ENCODE measurements around the gene PNPO.

The PNPO gene

DNA sequence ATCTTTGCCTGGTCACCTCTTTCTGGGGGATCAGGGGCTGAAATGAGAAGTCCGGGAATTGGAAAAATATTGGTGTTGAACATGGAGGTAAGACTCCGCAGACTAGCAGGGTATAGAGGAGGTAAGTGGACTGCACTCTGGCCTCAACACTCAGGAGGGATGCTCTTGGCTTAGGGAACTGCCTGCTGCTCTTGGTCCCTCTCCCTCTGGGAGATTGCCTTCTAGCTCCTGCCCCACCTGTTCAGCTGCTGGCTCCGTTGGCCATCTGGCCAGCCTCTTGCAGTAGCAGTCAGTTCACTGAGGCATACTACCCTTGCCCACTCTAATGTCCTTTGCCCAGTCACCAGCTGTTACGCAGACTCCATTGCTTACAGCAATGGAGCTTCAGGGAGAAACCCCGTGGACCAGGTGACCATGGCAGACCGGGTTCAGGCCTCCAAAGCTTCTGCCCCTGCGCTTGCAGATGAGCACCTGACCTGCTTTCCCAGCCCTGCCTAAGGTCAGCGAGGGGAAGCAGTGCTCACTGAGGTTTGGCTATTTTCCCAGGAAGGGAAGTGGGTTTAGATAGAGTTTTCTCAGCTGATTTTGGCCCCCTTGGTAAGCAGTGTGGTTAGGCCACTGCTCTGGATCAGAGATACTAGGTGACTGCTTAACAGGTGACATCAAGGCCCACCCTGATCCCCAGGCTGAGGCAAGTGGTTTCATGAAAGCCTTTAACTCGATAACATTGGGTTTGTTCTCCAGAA, 41.4 kb downstream of the PNPO start:
- no peak for TF ChIP-seq EZH2phosphoT487 (IDR thresholded peaks at IDR 0.05; ENCODE audit: low read length)
- TF ChIP-seq, protein P1, sequence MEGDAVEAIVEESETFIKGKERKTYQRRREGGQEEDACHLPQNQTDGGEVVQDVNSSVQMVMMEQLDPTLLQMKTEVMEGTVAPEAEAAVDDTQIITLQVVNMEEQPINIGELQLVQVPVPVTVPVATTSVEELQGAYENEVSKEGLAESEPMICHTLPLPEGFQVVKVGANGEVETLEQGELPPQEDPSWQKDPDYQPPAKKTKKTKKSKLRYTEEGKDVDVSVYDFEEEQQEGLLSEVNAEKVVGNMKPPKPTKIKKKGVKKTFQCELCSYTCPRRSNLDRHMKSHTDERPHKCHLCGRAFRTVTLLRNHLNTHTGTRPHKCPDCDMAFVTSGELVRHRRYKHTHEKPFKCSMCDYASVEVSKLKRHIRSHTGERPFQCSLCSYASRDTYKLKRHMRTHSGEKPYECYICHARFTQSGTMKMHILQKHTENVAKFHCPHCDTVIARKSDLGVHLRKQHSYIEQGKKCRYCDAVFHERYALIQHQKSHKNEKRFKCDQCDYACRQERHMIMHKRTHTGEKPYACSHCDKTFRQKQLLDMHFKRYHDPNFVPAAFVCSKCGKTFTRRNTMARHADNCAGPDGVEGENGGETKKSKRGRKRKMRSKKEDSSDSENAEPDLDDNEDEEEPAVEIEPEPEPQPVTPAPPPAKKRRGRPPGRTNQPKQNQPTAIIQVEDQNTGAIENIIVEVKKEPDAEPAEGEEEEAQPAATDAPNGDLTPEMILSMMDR (IDR thresholded peaks at IDR 0.05; ENCODE audit: low read length) = no peak
- TF ChIP-seq EZH2 (optimal IDR thresholded peaks at IDR 0.05; ENCODE audit: low read depth, low read length) = no peak
- H3K9ac ChIP-seq (ENCODE audit: low read length) = no peak overlapping the region

DNA sequence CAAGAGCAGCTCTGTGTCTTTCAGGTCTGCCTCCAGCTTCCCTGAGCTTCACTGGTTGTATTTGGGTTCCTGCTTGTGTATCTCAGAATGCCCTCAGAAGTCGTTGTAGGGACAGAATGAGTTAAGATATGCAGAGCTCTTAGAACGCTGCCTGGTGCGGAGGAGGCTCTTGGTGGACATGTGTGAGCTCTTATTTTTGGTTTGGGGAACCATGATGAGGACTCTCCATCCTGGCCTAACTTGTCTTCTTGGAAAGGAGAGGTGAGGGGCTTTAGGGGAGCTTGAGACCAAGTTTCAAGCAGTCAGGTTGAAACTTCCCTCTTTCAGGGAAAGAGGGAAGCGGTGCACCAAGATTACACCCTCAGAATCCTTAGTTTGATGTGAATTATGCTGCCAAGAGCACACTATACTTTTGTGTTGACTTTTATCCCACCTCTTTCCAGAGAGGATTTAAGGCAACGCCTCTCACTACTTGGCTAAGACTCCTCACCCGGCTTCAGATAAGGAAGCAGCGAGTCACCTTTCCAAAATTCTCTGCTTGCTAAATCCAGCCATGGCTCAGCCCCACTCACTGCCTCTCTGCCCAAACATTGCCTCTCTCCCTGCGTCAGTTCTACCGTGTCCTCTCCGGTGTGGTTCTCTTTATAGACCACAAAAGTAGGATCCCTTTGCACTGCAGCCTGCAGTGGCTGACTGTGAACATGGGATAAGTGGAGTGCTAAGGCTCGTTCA, 42.3 kb downstream of the PNPO start:
- H3K4me2 ChIP-seq (ENCODE audit: low read depth, low read length) = no peak overlapping the region

More for the DNA sequence above, 41.4 kb downstream of the PNPO start:
- Histone ChIP-seq H3K4me3 (ENCODE audit: low read length) (no peak overlapping the region), H4K20me1 (ENCODE audit: insufficient read depth, low read length) (no peaks in the 10 kb centered on the region), H3K27me3 (replicated peaks; ENCODE audit: insufficient read depth, low read length) (no peaks in the 10 kb centered on the region), H3K4me1 (ENCODE audit: low read length) (no peaks in the 10 kb centered on the region), H3K36me3 (replicated peaks; ENCODE audit: insufficient read depth, low read length) (no peaks in the 10 kb centered on the region; the same call in 1 of the 2 replicates), H2AFZ (ENCODE audit: low read length) (no peak overlapping the region), H3K79me2 (ENCODE audit: low read length) (no peaks in the 10 kb centered on the region), H3K9me3 (replicated peaks; ENCODE audit: insufficient read depth, low read length) (no peaks in the 10 kb centered on the region), H3K9me2 (replicated peaks; ENCODE audit: insufficient read depth, low read length) (no peaks in the 10 kb centered on the region), H3F3A (ENCODE audit: insufficient read depth, low read length) (no peaks in the 10 kb centered on the region), H3K4me2 (ENCODE audit: low read depth, low read length) (no peak overlapping the region), H3K27ac (ENCODE audit: low read length) (no peak overlapping the region)
- no peak for DNase-seq

DNA sequence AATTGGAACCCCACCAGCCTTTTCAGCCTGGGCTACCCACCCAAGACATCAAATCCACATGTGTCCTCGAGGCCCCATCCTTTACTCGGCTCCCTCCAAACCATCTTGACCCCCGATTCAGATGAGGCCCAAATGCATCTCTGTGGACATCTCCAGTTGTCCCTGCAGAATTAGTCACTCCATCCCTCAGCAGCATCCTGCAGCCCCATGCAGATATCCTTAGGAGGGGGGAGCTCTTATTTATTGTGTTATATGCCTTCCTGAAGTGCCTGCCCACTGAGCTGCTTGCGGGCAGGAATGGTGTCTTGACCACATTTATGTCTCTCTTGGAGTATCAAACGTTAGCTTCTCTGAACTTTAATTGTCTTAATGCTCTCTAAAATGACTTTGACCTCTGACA, 45.1 kb downstream of the PNPO start:
- H3K9me3 ChIP-seq (replicated peaks; ENCODE audit: insufficient read depth, low read length) = no peaks in the 10 kb centered on the region
- TF ChIP-seq EZH2phosphoT487 (IDR thresholded peaks at IDR 0.05; ENCODE audit: low read length) (no peak), EZH2 (optimal IDR thresholded peaks at IDR 0.05; ENCODE audit: low read depth, low read length) (no peak)
- TF ChIP-seq, protein P1 (IDR thresholded peaks at IDR 0.05; ENCODE audit: low read length) = no peak
- no peak overlapping the region for H3K4me3 ChIP-seq (ENCODE audit: low read length)

More for the DNA sequence above, 42.3 kb downstream of the PNPO start:
- Histone ChIP-seq H3K9me3 (replicated peaks; ENCODE audit: insufficient read depth, low read length) (no peaks in the 10 kb centered on the region), H3K79me2 (ENCODE audit: low read length) (no peaks in the 10 kb centered on the region), H3K36me3 (replicated peaks; ENCODE audit: insufficient read depth, low read length) (no peaks in the 10 kb centered on the region; the same call in 1 of the 2 replicates), H3K4me3 (ENCODE audit: low read length) (no peak overlapping the region), H3K9me2 (replicated peaks; ENCODE audit: insufficient read depth, low read length) (no peaks in the 10 kb centered on the region), H3K27ac (ENCODE audit: low read length) (no peak overlapping the region), H3F3A (ENCODE audit: insufficient read depth, low read length) (no peaks in the 10 kb centered on the region), H2AFZ (ENCODE audit: low read length) (no peak overlapping the region), H3K4me1 (ENCODE audit: low read length) (peaks cover 2% of the 10 kb centered on the region), H3K27me3 (replicated peaks; ENCODE audit: insufficient read depth, low read length) (no peaks in the 10 kb centered on the region), H3K9ac (ENCODE audit: low read length) (no peak overlapping the region), H4K20me1 (ENCODE audit: insufficient read depth, low read length) (no peaks in the 10 kb centered on the region)
- TF ChIP-seq, protein P1 (IDR thresholded peaks at IDR 0.05; ENCODE audit: low read length) = no peak
- TF ChIP-seq EZH2 (optimal IDR thresholded peaks at IDR 0.05; ENCODE audit: low read depth, low read length) (no peak), EZH2phosphoT487 (IDR thresholded peaks at IDR 0.05; ENCODE audit: low read length) (no peak)
- no peak for DNase-seq

More for the DNA sequence above, 45.1 kb downstream of the PNPO start:
- no peak overlapping the region for H3K27ac ChIP-seq (ENCODE audit: low read length)
- H3K4me2 ChIP-seq (ENCODE audit: low read depth, low read length) = no peak overlapping the region
- peaks cover 25% of the 10 kb centered on the region for H3K4me1 ChIP-seq (ENCODE audit: low read length)
- peaks cover 12% of the 10 kb centered on the region for H3F3A ChIP-seq (ENCODE audit: insufficient read depth, low read length)
- no peaks in the 10 kb centered on the region for H3K27me3 ChIP-seq (replicated peaks; ENCODE audit: insufficient read depth, low read length)
- no peaks in the 10 kb centered on the region for H3K9me2 ChIP-seq (replicated peaks; ENCODE audit: insufficient read depth, low read length)
- H3K9ac ChIP-seq (ENCODE audit: low read length) = no peak overlapping the region
- H3K79me2 ChIP-seq (ENCODE audit: low read length) = no peaks in the 10 kb centered on the region
- H4K20me1 ChIP-seq (ENCODE audit: insufficient read depth, low read length) = no peaks in the 10 kb centered on the region
- DNase-seq = no peak
- H2AFZ ChIP-seq (ENCODE audit: low read length) = no peak overlapping the region
- H3K36me3 ChIP-seq (replicated peaks; ENCODE audit: insufficient read depth, low read length) = no peaks in the 10 kb centered on the region
